Heart left ventricle (tissue), 16 donors: Measurements from ENCODE around the gene NAP1L4. TPM values are rescaled to one million over a fixed set of nuclear protein-coding genes. Genes with fewer than 3 reads are reported as not detected.

Experiments used
- ATAC-seq, 4 donors: fragments of 200-7000 bp; cut with Tn5 transposase; one replicate each; pipeline ENCODE4 v1.9.1; 2020 to 2022; ENCODE audit warnings: moderate library complexity in 4 of 4, mild to moderate bottlenecking in 3 of 4, moderate number of reproducible peaks in 1 of 4
- DNase-seq, 5 donors: peaks; one replicate each; pipeline ENCODE4 v3.0.0-alpha.2; 2020
- H3K27ac ChIP-seq, 12 donors: fragments of 200-600 bp; sonication (generic) in 4 of 12; one replicate each; pipeline versions ENCODE4 v1.5.0 to v1.8.0; 2016 to 2022; ENCODE audit warnings: mild to moderate bottlenecking in 2 of 12
- H3K27me3 ChIP-seq, 9 donors: fragments of 200-600 bp; sonication (generic) in 2 of 9; one replicate each; pipeline versions ENCODE4 v1.5.1 to v1.8.0; 2016 to 2022; ENCODE audit warnings: mild to moderate bottlenecking in 3 of 9
- H3K36me3 ChIP-seq, 9 donors: fragments of 200-600 bp; sonication (generic) in 2 of 9; one replicate each; pipeline versions ENCODE4 v1.5.0 to v1.8.0; 2018 to 2022; ENCODE audit warnings: mild to moderate bottlenecking in 2 of 9
- H3K4me1 ChIP-seq, 12 donors: fragments of 200-600 bp; sonication (generic) in 4 of 12; one replicate each; pipeline versions ENCODE4 v1.5.0 to v1.8.0; 2016 to 2022; ENCODE audit warnings: mild to moderate bottlenecking in 3 of 12
- H3K4me3 ChIP-seq, 12 donors: fragments of 200-600 bp; sonication (generic) in 4 of 12; one replicate each; pipeline versions ENCODE4 v1.5.0 to v1.8.0; 2017 to 2022; ENCODE audit warnings: mild to moderate bottlenecking in 9 of 12, moderate library complexity in 4 of 12
- H3K9me3 ChIP-seq, 12 donors: fragments of 200-600 bp; sonication (generic) in 4 of 12; one replicate each; pipeline versions ENCODE4 v1.5.0 to v1.8.0; 2016 to 2022; ENCODE audit warnings: mild to moderate bottlenecking in 1 of 12
- CTCF ChIP-seq, 12 donors: fragments of 200-600 bp; sonication (generic) in 4 of 12; IDR thresholded peaks; one replicate each; pipeline versions ENCODE4 v1.5.0 to v1.8.0; 2018 to 2022; ENCODE audit warnings: antibody characterized with exemption in 12 of 12, mild to moderate bottlenecking in 5 of 12
- POLR2A ChIP-seq, 2 donors: fragments of 450-650 bp; IDR thresholded peaks; one replicate each; pipeline ENCODE4 v1.6.1; 2017; ENCODE audit warnings: antibody characterized with exemption in 2 of 2, mild to moderate bottlenecking in 2 of 2, moderate library complexity in 2 of 2
- WGBS, 4 donors: extraction: QIAGEN DNeasy Blood & Tissue Kit in 2 of 4; methylation state at CpG; one replicate each; pipeline versions ENCODE4 v1.1.5 to v1.1.7; 2013 to 2018; 5-methylcytosine and 5-hydroxymethylcytosine counted together
- intact Hi-C, 10 donors: fragments of 100-400 bp; cut with DNase I; formaldehyde crosslinking; loops; one replicate each; pipeline versions ENCODE4 v1.11.1 to v1.14.2; 2022
- polyA plus RNA-seq, 2 donors: library from polyadenylated mRNA; stranded (reverse); fragments of 200-250 nt; gene quantifications; one replicate each; pipeline ENCODE4 v1.2.3, GENCODE V29; 2013
- total RNA-seq, 9 donors: library from RNA; depleted of rRNA in 2 of 9; stranded (reverse); fragments of >200 nt in 2 of 9; fragmentation: NEBNext Ultra II Directional in 3 of 9; extraction: Animal tissue kit (Norgen Biotek cat#: 25700) in 3 of 9; gene quantifications; one replicate each; pipeline versions ENCODE4 v1.1.0 to v1.2.4, GENCODE V29; 2016 to 2023
- donor health status: ischemic (EF 13 %, LVEDD 7.1; RV severe dilation, severe dysfunction).
- donor health status: healthy with polysubstance abuse.
- donor health status: DM: no; HTN: yes; CAD: no.
- donor health status: DM: no; HTN: no; CAD: no.
- donor health status: ischemic (EF 25% LVEDD 6.9; RV normal size, moderate dysfunction).
- donor health status: ischemic (EF 25% LVEDD 5.7; RV mildly dilated, moderate dysfunction).
- donor health status: healthy.
- donor health status: DM: yes; HTN: yes; CAD: no.
- donor health status: ischemic (EF 35%, LVEDD 5.7; RV mildly dilated, moderate dysfunction).
- donor health status: nonischemic (EF 11% LVEDD 7.7; RV severe dilation, severe dysfunction).
- donor health status: DM: yes; HTN: yes; CAD: no.
- donor health status: PGD.
- donor health status: ischemic (EF 29% LVEDD 5.4; RV normal size, mild dysfunction).
- donor health status: nonischemic (EF 23%, LVEDD 6.1; RV moderate dilation, normal function).

Gene NAP1L4
- total and polyA plus RNA-seq, 11 donors, result 119 to 216 (median 167) TPM

- H3K27ac ChIP-seq, result peak overlapping the region in 2 of 12 donors; percentile 31 to 95
- H3K27me3 ChIP-seq, result no peaks in the 10 kb centered on the region
- no peak for DNase-seq
- intact Hi-C loops, result no loop called here
- WGBS, 4 donors, result 51 to 64% (median 58%) methylated on average over 11 of the region's 11 CpGs
- no peaks in the 10 kb centered on the region for H3K9me3 ChIP-seq
- TF ChIP-seq POLR2A (IDR thresholded peaks at IDR 0.05) (no peak), CTCF (IDR thresholded peaks at IDR 0.05) (no peak)
- peak overlapping the region in 2 of 12 donors; percentile 89 to 95 for H3K4me3 ChIP-seq
- H3K36me3 ChIP-seq, result peaks cover 0 to 6% (median 0%) of the 10 kb centered on the region in 9 donors
- peaks cover 7 to 64% (median 40%) of the 10 kb centered on the region in 12 donors for H3K4me1 ChIP-seq
- no peak for ATAC-seq
These were observed 4.0 kb downstream of the NAP1L4 start for GRCh38 chr11:2987881-2988861.

GRCh38 chr11:2983908-2984307 lies 8.2 kb downstream of the NAP1L4 start:
- no peaks in the 10 kb centered on the region for H3K27me3 ChIP-seq
- ATAC-seq, result no peak
- no peak overlapping the region for H3K27ac ChIP-seq
- DNase-seq, result no peak
- 91 to 96% (median 93%) methylated on average over 4 of the region's 4 CpGs for WGBS, 4 donors
- intact Hi-C loops, result no loop called here
- H3K4me3 ChIP-seq, result no peak overlapping the region
- no peaks in the 10 kb centered on the region for H3K9me3 ChIP-seq
- H3K4me1 ChIP-seq, result peaks cover 0 to 49% (median 24%) of the 10 kb centered on the region in 12 donors
- peaks cover 0 to 21% (median 8%) of the 10 kb centered on the region in 9 donors for H3K36me3 ChIP-seq
- no peak for TF ChIP-seq CTCF (IDR thresholded peaks at IDR 0.05)
- TF ChIP-seq POLR2A (IDR thresholded peaks at IDR 0.05), result no peak

DNA sequence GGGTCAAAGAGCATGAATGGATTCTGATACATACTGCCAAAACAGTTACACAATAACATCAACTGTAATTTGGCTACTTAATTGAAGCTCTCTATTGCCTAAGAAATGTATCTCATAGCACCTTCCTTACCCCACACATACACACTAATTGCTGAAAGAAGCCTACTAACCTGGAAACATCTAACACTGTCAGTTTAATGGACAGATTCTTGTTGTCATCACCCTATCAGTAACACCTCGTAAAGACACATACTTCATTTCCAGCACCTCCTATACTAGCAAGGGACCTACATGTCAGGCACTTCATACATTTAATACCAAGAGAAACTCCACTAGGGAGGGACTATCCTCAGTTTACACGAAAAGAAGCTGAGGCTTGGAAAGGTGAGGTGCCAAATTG lies 9.9 kb downstream of the NAP1L4 start:
- DNase-seq, result no peak
- Histone ChIP-seq H3K27me3 (no peaks in the 10 kb centered on the region), H3K36me3 (peaks cover 0 to 31% (median 25%) of the 10 kb centered on the region in 9 donors), H3K4me3 (no peak overlapping the region), H3K4me1 (peaks cover 0 to 42% (median 19%) of the 10 kb centered on the region in 12 donors), H3K9me3 (no peaks in the 10 kb centered on the region), H3K27ac (no peak overlapping the region)
- WGBS, 4 donors, result 26 to 52% (median 43%) methylated on average over 2 of the region's 2 CpGs
- intact Hi-C loops, result no loop called here
- peak in 1 of 4 donors; percentile 41 for ATAC-seq
- TF ChIP-seq CTCF (IDR thresholded peaks at IDR 0.05) (no peak), POLR2A (IDR thresholded peaks at IDR 0.05) (no peak)

GRCh38 chr11:2981130-2981529 lies 11.0 kb downstream of the NAP1L4 start:
- Histone ChIP-seq H3K9me3 (no peaks in the 10 kb centered on the region), H3K4me3 (no peak overlapping the region), H3K4me1 (peaks cover 0 to 43% (median 20%) of the 10 kb centered on the region in 12 donors), H3K36me3 (peaks cover 0 to 42% (median 36%) of the 10 kb centered on the region in 9 donors), H3K27me3 (no peaks in the 10 kb centered on the region), H3K27ac (no peak overlapping the region)
- no peak for ATAC-seq
- intact Hi-C loops, result no loop called here
- 90 to 94% (median 92%) methylated on average over 8 of the region's 8 CpGs for WGBS, 4 donors
- DNase-seq, result no peak
- TF ChIP-seq POLR2A (IDR thresholded peaks at IDR 0.05) (no peak), CTCF (IDR thresholded peaks at IDR 0.05) (no peak)
